Endothelial cell of umbilical vein (primary cell): Measurements from ENCODE around the gene CDC45. TPM values are rescaled to one million over a fixed set of nuclear protein-coding genes. Genes with fewer than 3 reads are reported as not detected.

Source experiments
- BruUV-seq: library from RNA; stranded (reverse); fragments of 400-500 nt; replicated peaks from 2 replicates; lab custom pipeline; 2021; lab: Mats Ljungman, UMichigan
- CTCF ChIA-PET: fragments of 300-600, 350-600 bp; sonication (Branson Sonifier 250); formaldehyde crosslinking; loops from one replicate; lab custom pipeline; 2021; ENCODE audit warnings: antibody characterized with exemption, inconsistent platforms; lab: Charles Lee
- POLR2A ChIA-PET: fragments of 300-600, 350-600 bp; sonication (Branson Sonifier 250); formaldehyde crosslinking; loops from one replicate; lab custom pipeline; 2021; ENCODE audit warnings: antibody characterized with exemption, inconsistent platforms; lab: Charles Lee
- DNase-seq: peaks from one replicate; pipeline ENCODE4 v3.0.0-alpha.2; 2011; ENCODE audit warnings: low read depth, low spot score
- FAIRE-seq: peaks from 2 replicates; lab custom pipeline; 2011; peaks lifted over from hg19 to GRCh38; lab: Jason Lieb, UNC
- H2AFZ ChIP-seq: 2 replicates; pipeline ENCODE4 v1.6.0; 2012; ENCODE audit warnings: low read depth, low read length, control low read depth, inconsistent platforms
- H3K27ac ChIP-seq: 2 replicates; pipeline ENCODE4 v1.5.1; 2011; ENCODE audit warnings: low read depth, mild to moderate bottlenecking, control low read depth, low read length, moderate library complexity; ENCODE audit not compliant: insufficient read depth
- H3K27me3 ChIP-seq, 2 experiments: 2 replicates each; pipeline versions ENCODE4 v1.6.0 to v1.6.1; 2011; ENCODE audit warnings: low read length in 2 of 2, mixed read lengths in 1 of 2; ENCODE audit not compliant: control insufficient read depth in 2 of 2, insufficient read depth in 2 of 2
- H3K36me3 ChIP-seq, 2 experiments: 2 replicates in 1 of 2; 3 replicates in 1 of 2; pipeline ENCODE4 v1.5.1; 2011; ENCODE audit warnings: low read length in 2 of 2, mild to moderate bottlenecking in 1 of 2, moderate library complexity in 1 of 2; ENCODE audit not compliant: control insufficient read depth in 2 of 2, insufficient read depth in 2 of 2; ENCODE audit errors: extremely low read depth in 1 of 2
- H3K4me1 ChIP-seq: 3 replicates; pipeline ENCODE4 v1.5.1; 2011; ENCODE audit warnings: mild to moderate bottlenecking, low read length; ENCODE audit not compliant: control insufficient read depth, insufficient read depth; ENCODE audit errors: extremely low read depth
- H3K4me2 ChIP-seq: 2 replicates; pipeline ENCODE4 v1.6.1; 2011; ENCODE audit warnings: low read length, control low read depth, mixed read lengths; ENCODE audit not compliant: insufficient read depth
- H3K4me3 ChIP-seq, 3 experiments: fragments of 200-600 bp in 1 of 3; sonication (generic), shearing (Covaris generic) in 1 of 3; replicated peaks in 1 of 3; 2 replicates each; pipeline ENCODE4 v1.5.1; 2011 to 2016; ENCODE audit warnings: control low read depth in 3 of 3, low read length in 3 of 3, mild to moderate bottlenecking in 2 of 3, inconsistent platforms in 1 of 3, low read depth in 1 of 3, moderate library complexity in 1 of 3; ENCODE audit not compliant: insufficient read depth in 1 of 3
- H3K79me2 ChIP-seq: 2 replicates; pipeline ENCODE4 v1.6.0; 2012; ENCODE audit warnings: low read length, inconsistent platforms; ENCODE audit not compliant: control insufficient read depth, insufficient read depth
- H3K9ac ChIP-seq: replicated peaks from 2 replicates; pipeline ENCODE3; 2011; ENCODE audit warnings: low read length, control low read depth; ENCODE audit not compliant: insufficient read depth; ENCODE audit errors: extremely low read depth
- H3K9me1 ChIP-seq: replicated peaks from 3 replicates; pipeline ENCODE4 v1.6.0; 2011; ENCODE audit warnings: mild to moderate bottlenecking, low read length; ENCODE audit not compliant: control insufficient read depth, insufficient read depth; ENCODE audit errors: extremely low read depth
- H3K9me3 ChIP-seq: replicated peaks from 2 replicates; pipeline ENCODE4 v1.5.1; 2012; ENCODE audit warnings: low read length, inconsistent platforms; ENCODE audit not compliant: control insufficient read depth, insufficient read depth
- H4K20me1 ChIP-seq: replicated peaks from 2 replicates; pipeline ENCODE3; 2011; ENCODE audit warnings: mild to moderate bottlenecking, low read length; ENCODE audit not compliant: control insufficient read depth, insufficient read depth; ENCODE audit errors: extremely low read depth
- EZH2 ChIP-seq: IDR thresholded peaks from 2 replicates; pipeline ENCODE4 v1.6.1; 2012; ENCODE audit warnings: borderline replicate concordance, low read depth, mild to moderate bottlenecking, moderate library complexity, low read length, inconsistent platforms; ENCODE audit not compliant: severe bottlenecking
- FOS ChIP-seq: IDR thresholded peaks from 2 replicates; pipeline ENCODE4 v1.6.1; 2011; ENCODE audit warnings: mild to moderate bottlenecking, low read length, moderate library complexity, borderline replicate concordance; ENCODE audit not compliant: insufficient read depth
- GATA2 ChIP-seq: IDR thresholded peaks from 2 replicates; pipeline ENCODE4 v1.7.0; 2011; ENCODE audit warnings: low read depth, mild to moderate bottlenecking, moderate library complexity, mixed read lengths, low read length; ENCODE audit not compliant: insufficient read length, insufficient read depth
- JUN ChIP-seq: IDR thresholded peaks from 2 replicates; pipeline ENCODE4 v1.6.1; 2011; ENCODE audit warnings: borderline replicate concordance, low read depth; ENCODE audit not compliant: insufficient read length, insufficient read depth
- MYC ChIP-seq: IDR thresholded peaks from one replicate; pipeline ENCODE4 v1.6.1; 2011; ENCODE audit warnings: mild to moderate bottlenecking, low read depth, low read length
- POLR2A ChIP-seq: IDR thresholded peaks from 2 replicates; pipeline ENCODE4 v1.6.1; 2012; ENCODE audit warnings: low read depth, mild to moderate bottlenecking, control low read depth, low read length
- POLR2AphosphoS5 ChIP-seq: IDR thresholded peaks from 2 replicates; pipeline ENCODE4 v1.6.1; 2012; ENCODE audit warnings: low read depth, mild to moderate bottlenecking, control low read depth, low read length, moderate library complexity; ENCODE audit not compliant: insufficient read depth
- dilution Hi-C: fragments of 300-500 bp; cut with MboI; formaldehyde crosslinking; loops from one replicate; pipeline ENCODE4 v1.15.0; 2019; ENCODE audit warnings: low sequenced_read_pairs; ENCODE audit not compliant: extremely low pct_ligation_motif_present
- intact Hi-C: fragments of 100-400 bp; cut with micrococcal nuclease; formaldehyde crosslinking; loops from one replicate; pipeline ENCODE4 v1.10.0; 2022
- polyA plus RNA-seq, 4 experiments: library from polyadenylated mRNA; depleted of rRNA in 3 of 4; stranded (reverse) in 3 of 4; unstranded in 1 of 4; fragments of >200 nt; gene quantifications; 2 replicates each; pipeline versions ENCODE4 v1.2.1 to v1.2.3, GENCODE V29; 2011 to 2012; ENCODE audit warnings: missing spikeins in 1 of 4
- total RNA-seq: library from RNA; stranded (reverse); gene quantifications from 2 replicates; pipeline ENCODE4 v1.2.3, GENCODE V29; 2021
- TF ChIP-seq, protein P1 (sequence below): IDR thresholded peaks from 2 replicates; pipeline ENCODE4 v1.6.1; 2011; ENCODE audit not compliant: insufficient read depth, insufficient read length
- TF ChIP-seq, protein P2 (sequence below), 2 donors: IDR thresholded peaks; 1 replicate in 1 of 2; 2 replicates in 1 of 2; pipeline ENCODE4 v1.5.1; 2011; ENCODE audit warnings: low read length in 2 of 2, mild to moderate bottlenecking in 2 of 2, moderate library complexity in 2 of 2, control low read depth in 1 of 2, inconsistent platforms in 1 of 2, low read depth in 1 of 2; ENCODE audit not compliant: insufficient read depth in 1 of 2; ENCODE audit errors: extremely low read depth in 1 of 2

Gene CDC45
- total and polyA plus RNA-seq, 2 donors (not counting 3 experiments of a cell fraction or from before 2014, with no cell fraction given) = 36.6 to 40.6 TPM

DNA sequence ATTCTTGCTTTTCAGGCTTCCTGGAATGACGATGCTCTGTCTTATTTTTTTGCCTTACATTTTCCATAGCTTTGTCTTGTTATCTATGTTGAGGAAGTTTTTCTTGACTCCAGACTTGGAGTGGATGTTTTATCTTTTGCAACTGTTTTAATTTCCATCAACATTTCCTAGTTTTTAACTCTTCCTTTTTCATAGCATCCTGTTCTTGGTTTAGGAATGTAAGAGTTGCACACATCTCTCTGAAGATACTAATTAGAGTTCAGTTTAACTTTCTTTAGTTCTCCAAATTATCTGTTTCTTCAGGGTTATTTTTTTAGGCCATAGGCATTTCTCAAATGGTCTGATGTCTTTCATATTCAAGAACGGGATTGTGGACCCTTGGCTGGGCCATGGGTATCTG is 34.1 kb downstream of the CDC45 start:
- Histone ChIP-seq H3K4me1 (no peaks in the 10 kb centered on the region), H3K4me3 (no peak overlapping the region), H3K9me1 (no peaks in the 10 kb centered on the region), H2AFZ (no peak overlapping the region), H3K27me3 (no peaks in the 10 kb centered on the region), H3K79me2 (no peaks in the 10 kb centered on the region), H4K20me1 (no peaks in the 10 kb centered on the region), H3K4me2 (no peak overlapping the region), H3K9me3 (no peaks in the 10 kb centered on the region), H3K36me3 (no peaks in the 10 kb centered on the region), H3K27ac (no peak overlapping the region), H3K9ac (no peak overlapping the region)
- POLR2A ChIA-PET = no interaction called here
- intact Hi-C loops (no loop called here), dilution Hi-C loops (no loop called here)
- CTCF ChIA-PET = interaction anchor here (1.3 kb wide), 1 partner anchor 18 kb away, joined by 3 read pairs; no protein-coding TSS in a partner anchor
- FAIRE-seq = no peak
- BruUV-seq = no TSS peak
- TF ChIP-seq EZH2 (no peak), POLR2A (no peak), POLR2AphosphoS5 (no peak), FOS (no peak), JUN (no peak), GATA2 (no peak), MYC (no peak)
- TF ChIP-seq, protein P1, sequence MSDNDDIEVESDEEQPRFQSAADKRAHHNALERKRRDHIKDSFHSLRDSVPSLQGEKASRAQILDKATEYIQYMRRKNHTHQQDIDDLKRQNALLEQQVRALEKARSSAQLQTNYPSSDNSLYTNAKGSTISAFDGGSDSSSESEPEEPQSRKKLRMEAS = no peak
- TF ChIP-seq, protein P2, sequence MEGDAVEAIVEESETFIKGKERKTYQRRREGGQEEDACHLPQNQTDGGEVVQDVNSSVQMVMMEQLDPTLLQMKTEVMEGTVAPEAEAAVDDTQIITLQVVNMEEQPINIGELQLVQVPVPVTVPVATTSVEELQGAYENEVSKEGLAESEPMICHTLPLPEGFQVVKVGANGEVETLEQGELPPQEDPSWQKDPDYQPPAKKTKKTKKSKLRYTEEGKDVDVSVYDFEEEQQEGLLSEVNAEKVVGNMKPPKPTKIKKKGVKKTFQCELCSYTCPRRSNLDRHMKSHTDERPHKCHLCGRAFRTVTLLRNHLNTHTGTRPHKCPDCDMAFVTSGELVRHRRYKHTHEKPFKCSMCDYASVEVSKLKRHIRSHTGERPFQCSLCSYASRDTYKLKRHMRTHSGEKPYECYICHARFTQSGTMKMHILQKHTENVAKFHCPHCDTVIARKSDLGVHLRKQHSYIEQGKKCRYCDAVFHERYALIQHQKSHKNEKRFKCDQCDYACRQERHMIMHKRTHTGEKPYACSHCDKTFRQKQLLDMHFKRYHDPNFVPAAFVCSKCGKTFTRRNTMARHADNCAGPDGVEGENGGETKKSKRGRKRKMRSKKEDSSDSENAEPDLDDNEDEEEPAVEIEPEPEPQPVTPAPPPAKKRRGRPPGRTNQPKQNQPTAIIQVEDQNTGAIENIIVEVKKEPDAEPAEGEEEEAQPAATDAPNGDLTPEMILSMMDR (IDR thresholded peaks at IDR 0.05; ENCODE audit: extremely low read depth in 1 of 2, insufficient read depth in 1 of 2, low read depth in 1 of 2, low read length in 2 of 2) = no peak
- no peak for DNase-seq
